Ecto neural progenitor cell (in vitro differentiated cells): ENCODE measurements around the gene BPIFB1.

Experiments used
- DNase-seq: peaks from one replicate; pipeline ENCODE4 v3.0.0-alpha.2; 2018; ENCODE audit warnings: low spot score

Gene BPIFB1

DNA sequence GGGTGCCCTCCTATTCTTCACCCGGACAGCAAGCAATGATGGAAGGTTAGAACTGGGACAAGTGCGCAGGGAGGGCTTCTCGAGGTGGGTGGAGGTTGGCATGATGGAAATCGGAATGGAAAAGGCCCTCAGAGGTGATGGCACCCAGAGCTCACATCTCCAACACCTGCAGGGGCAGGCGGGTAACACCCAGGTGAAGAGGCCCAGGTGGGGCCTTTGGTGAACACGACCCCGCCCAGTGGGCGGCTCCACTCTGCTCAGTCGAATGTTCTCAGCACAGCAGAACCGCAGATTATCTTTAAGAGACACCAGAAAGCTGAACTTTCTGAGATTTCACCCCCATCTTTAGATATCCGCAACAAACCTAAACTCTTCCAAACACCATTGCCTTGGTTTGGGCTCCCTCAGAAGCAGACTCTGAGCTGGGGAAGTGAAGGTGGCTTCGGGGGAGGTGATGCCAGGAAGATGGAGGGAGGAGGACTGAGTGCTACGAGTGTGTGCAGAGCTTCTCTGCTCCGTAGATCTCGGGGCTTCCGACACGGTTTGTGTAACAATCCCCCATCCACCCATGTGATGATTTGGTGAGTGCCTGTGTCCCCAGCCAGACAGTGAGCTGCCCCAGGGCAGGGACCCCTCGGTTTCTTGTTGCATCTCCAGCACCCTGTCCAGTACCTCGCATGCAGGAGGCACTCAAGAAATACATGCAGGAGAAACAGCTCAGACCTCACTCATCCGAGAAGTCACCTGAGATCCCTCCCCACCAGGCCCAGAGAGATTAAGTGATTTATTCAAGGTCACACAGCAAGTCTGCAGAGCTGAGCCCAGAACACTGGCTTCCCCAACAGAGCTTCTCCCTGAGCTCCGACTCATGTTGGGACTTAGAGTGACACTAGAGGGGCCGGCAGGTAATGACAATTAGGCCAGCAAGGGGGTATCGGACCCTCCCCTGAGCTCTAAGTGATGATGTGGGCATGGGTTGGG is 45.4 kb downstream of the BPIFB1 start:
- no peak for DNase-seq

DNA sequence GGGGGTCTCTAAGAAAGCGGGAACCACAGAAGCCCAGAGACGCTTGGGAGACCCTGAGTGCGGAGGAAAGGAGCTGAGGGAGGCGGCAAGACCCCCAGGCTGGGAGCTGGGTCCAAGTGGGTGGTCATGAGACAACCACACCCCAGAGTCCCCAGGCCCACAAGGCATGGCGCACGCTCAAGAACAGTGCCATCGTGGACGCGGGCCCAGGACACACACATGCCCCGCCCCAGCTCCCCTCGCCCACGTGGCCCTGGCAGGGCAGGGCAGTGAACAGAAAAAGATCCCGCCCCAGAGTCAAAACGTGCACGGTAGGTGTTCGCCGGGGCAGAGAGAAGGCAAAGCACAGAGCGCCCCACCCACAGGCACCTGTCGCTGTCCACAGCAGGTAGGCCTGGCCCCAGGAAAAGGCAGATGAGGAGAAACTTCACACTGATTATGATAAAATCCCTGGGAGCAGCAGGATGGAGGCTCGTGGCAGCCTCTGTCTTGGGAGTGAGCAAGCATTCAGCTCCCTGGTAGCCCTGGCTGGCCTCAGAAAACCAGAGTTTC is 50.0 kb downstream of the BPIFB1 start:
- DNase-seq: no peak

DNA sequence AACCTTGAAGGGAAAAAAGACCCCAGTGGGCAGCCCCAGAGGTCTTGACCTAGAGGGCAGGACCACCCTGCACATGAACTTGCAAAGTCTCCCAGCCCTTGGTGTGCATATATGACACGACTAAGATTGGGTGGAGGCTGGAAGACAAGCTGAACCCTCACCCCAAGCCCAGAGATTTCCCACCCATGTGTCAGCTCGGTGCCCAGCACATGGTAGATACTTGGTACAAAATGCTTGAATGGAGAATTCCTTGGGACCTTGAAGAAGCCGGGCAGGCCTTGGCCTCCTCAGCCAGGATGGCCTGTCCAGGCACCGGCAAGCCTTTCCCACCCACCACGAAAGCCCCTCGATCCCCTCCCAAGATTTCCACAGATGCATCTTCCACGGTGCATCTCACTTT is 50.6 kb downstream of the BPIFB1 start:
- no peak for DNase-seq

DNA sequence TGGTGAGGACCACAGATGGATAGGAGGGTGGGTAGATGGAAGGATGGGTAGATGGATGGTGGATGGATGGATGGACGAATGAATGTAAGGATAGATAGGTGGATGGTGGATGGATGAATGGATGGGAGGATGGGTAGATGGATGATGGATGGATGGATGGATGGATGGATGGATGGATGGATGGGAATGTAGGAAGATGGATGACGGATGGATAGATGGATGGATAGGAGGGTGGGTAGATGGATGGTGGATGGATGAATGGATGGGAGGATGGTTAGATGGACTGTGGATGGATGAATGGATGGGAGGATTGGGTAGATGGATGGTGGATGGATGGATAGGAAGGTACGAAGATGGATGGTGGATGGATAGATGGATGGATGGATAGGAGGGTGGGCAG is 51.1 kb downstream of the BPIFB1 start:
- no peak for DNase-seq

DNA sequence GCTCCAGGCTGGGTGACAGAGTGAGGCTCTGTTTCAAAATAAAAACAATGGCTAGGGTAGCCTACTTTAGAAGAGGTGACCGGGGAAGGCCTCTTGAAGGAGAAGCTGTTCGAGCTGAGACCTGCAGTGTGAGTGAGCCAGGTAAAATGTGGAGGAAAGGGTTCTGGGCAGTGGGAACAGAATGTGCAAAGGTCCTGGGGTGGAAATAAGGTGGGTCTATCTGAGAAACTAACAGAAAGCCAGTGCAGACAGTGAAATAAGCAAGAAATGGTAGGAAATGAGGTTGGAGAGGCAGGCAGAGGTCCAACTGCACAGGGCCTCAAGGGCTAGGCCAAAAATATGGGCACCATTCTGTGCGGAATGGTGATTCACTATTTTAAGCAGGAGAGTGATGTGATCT is 53.4 kb downstream of the BPIFB1 start:
- no peak for DNase-seq

DNA sequence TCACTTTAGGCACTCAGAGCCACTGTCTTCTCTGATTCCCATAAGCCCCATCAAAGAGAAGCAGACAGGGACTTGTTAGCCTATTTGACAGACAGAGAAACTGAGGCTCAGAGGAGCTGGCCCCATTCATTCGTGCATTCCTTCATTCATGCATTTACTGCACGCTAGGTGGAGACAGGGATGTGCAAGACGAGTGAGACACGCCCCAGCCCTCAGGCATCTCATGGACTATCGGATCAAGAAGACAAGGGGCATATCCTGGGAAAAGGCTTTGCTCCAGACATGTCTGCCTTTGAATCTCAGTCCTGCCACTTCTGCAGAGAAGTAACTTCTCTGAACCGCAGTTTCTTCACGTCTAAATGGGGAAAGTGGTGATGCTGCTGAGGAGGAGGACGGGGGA is 54.1 kb downstream of the BPIFB1 start:
- DNase-seq: no peak

DNA sequence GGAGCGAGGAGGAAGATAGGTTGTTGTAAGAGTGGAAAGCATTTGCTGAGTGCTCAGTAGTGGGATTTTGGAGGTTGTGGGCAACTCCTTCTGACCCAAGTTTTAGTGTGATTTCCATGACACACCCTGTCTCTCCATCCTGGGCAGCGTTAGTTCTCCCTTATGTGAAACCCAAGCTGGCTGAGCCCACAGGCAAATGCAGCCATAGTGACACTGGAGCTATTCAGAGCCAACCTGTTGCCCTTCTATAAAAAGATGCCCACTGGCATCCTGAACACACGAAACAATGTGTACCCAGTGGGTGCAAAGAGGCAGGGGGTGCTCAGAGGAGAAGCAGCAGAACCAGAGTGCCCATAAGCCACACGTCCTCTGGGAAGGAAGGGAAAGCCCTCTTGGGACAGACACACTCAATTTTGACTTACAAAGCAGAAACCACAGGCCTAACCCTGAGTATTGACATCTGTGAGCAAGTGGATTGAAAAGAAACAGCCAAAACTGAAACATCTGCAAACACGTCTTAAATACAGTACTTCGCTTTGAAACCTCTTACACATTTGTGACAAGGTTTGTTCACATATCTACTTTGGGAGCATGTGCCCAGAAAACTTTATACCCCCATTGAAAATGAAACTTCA is 54.6 kb downstream of the BPIFB1 start:
- no peak for DNase-seq

DNA sequence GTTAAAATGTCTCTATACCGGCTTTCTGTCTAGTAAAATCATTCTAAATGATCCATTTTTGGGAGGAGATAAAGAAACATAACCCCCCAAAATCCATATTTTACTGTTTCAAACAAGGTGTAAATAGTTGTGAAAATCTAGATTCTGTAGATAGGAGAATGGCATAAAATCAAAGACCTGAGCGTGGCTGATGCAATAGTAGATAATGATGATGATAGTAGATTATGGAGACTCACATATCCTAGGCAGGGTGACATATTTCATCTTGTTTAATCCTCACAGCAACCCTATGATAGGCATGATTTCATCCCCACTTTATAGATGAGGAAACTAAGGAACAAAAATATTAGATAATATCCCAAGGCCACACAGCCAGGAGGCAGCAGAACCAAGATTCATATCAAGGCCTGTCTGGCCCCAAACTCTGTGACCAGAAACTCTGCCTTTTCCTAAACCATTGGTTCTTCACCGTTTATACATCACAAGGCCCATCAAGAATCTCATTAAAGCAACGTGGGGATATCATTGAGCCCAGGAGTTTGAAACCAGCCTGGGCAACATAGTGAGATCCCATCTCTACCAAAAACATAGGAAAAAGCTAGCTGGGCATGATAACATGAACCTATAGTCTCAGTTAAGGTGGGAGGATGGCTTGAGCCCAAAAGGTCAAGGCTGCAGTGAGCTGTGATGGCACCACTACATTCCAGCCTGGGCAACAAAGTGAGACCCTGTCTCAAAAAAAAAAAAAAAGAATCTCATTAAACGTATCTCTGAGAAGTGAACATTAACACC is 55.6 kb downstream of the BPIFB1 start:
- no peak for DNase-seq

DNA sequence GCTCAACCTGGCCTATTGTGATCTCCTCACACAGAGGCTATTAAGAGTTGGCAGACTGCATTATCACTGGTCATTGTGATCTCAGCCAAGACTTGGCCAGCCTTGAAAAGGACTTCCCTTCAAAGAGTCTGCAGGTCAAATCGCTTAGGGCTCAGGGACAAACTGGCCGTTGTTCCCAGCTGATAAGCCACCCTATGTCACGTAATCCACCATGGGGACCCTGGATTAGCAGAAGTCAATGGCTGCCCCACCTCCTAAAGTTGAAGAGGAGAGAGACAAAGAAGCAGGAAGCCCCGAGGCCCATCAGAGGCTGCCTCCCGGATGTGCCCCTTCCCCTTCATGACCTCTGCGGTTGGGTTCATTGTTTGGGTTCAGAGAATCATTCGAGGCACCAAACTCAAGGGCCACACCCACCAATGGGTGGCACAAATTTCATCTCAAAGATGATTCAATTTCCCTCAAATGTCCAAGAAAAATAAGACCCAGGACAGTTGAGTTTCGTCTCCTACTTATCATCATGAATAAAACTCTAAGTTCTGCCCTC is 56.6 kb downstream of the BPIFB1 start:
- DNase-seq: no peak

DNA sequence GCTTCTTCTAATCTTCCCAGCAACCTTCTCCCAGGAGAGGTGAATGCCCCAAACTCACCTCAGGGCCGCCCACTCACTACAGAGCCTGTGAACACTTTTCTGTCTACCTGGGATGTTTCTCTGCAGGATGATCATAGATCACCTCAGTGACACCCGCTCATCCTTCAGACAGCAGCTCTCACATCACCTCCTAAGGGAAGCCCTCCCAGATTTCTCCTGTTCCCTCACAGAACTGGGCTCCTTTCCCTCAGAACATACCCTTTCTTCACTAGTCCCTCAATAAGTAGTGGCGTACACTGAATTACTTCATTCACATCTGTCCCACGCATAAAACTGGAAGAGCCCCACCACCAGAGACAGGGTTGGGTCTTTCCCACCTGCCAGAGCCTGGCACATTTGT is 60.5 kb downstream of the BPIFB1 start:
- no peak for DNase-seq

DNA sequence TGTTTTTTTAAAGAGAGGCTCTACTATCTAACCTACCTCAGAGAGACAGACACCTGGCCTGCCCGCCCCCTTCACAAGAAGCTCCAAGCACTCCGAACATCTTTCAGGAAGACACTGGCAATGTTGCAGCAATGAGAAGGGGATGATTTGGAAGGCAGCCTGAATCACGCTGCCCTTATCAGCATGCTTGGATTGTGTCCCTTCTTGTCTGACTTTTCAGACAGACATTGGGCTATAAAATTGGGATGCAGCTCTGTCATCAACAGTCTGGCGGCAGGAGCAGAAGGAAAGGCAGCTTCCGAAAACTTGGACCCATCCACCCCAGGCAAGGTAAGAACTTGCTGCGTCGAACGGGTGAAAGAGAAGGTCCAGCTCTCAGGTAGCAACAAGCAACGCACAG is 62.3 kb downstream of the BPIFB1 start:
- DNase-seq: no peak

DNA sequence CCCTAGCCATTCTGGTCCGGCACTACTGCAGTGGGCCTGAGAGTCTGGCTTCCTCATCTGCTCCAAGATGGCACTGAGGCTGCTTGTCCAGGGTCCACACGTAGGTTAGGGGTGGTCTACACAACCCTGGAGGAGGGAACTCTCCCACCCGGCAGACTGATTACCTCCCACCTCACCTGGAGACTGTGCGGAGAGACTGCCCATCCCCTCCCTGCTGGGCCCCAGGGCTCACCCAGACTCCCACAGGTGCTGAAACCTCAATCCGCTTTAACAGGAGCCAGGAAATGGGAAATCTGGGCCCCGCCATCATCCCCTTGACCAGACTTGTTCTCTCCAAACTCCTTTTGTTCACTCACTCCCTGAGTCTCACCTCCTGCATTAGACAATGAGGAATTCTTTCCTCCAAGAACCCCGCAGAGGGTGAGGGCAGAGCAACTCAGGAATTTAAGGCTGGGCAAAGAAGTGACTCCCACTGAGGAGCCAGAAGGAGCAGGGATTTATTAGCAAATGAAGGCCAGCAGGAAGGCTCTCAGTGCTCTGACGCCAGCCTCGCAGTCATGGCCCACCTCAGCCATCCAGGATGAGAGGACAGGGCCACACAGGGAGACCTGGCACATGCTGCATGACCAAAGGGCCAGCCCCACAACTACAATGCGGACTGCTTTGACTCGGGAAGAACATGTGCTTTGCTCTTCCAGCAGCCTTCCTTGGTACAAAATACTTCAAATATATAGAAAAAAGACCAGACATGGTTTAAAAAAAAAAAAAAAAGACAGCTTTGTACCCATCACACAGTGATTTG is 65.3 kb downstream of the BPIFB1 start:
- DNase-seq: no peak

DNA sequence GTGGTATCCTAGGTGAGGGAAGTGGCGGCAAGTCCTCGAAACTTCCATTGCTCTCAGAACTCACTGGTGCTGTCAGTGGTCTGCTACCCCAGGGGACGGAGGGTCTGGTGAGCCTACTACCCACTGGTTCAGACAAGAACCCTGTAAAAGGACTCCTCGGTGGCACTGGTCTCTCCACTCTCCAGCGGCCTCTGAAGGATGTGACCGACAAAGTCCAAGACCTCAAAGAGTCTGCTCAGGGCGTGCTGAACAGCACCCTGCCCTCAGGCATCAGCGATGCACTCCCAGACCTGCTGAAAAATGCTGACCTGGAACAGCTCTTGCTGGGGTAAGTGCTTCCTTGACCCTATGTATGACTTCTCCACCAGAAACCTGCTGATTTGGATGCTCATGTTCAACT is 66.5 kb downstream of the BPIFB1 start:
- no peak for DNase-seq

DNA sequence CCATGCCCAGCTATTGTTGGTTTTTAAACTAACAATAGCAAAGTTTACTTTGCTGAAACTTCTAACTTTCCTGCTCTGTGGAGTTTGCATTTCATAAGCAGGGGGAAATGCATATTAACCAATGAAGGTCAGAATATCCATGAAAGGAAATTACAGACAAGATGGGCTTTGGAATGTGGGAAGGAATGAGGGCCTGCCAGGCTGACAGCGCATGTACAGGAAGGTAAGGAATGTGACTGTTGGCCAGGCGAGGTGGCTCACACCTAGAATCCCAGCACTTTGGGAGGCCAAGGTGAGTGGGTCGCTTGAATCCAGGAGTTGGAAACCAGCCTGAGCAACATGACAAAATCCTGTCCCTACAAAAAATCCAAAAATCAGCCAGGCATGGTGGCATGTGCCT is 68.7 kb downstream of the BPIFB1 start:
- DNase-seq: no peak

DNA sequence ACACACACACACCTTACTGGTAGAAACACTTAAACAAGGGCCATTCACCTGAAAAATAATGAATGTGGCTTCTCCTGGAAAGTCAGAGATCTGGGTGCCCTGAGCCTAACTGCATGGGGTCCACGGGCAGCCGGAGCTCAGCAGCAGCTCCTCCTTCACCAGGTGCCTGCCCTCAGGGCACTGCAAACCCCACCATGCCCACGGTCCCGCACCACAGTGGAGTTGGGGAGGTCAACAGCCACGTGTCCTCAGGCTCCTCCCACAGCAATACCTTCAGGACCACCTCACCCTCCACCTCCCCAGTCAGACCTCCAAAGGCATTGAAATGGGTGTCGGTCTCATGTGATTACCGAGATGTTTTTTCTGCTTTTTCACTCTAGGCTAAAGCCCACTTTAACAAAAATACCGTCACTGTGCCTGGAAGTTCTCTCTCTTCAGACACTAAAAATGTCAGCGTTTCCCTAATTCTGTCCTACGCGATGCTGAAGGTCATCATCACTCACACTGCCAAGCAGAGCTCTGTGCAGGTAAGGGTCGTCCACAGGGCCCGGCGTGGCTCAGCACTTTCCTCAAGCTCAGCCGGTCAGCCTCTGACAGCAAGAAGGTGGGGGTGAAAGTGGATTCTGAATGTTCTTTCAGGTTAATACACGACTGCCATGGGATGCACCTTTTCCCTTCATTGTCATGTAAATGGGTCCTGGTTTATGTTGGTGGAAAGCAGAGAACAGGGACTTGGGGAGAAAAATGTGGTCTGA is 69.4 kb downstream of the BPIFB1 start:
- DNase-seq: no peak

DNA sequence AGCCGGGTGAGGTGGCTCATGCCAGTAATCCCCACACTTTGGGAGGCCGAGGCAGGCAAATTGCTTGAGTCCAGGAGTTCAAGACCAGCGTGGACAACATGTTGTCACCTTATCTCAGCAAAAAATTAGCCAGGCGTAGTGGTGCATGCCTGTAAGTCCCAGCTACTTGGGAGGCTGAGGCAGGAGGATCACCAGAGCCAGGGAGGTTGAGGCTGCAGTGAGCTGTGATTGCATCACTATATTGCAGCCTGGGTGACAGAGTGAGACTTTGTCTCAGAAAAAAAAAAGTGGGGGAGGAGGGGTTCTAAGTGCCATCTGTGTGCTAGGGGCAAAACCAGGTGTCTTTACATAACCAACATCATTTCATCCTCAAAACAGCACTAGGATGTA is 70.0 kb downstream of the BPIFB1 start:
- no peak for DNase-seq
